Chondrocyte (in vitro differentiated cells): ENCODE data around the gene PTGFR. TPM values are rescaled to one million over a fixed set of nuclear protein-coding genes. Genes with fewer than 3 reads are reported as not detected.

Experiments
- DNase-seq: peaks from one replicate; pipeline ENCODE4 v3.0.0; 2021; ENCODE audit warnings: mixed read lengths, low spot score
- H3K27ac Mint-ChIP-seq: one replicate; pipeline ENCODE4 v1.8.0; 2021; ENCODE audit warnings: mild to moderate bottlenecking, moderate library complexity, mixed read lengths; ENCODE audit not compliant: unreplicated experiment
- H3K27me3 Mint-ChIP-seq: 2 replicates; pipeline ENCODE4 v1.8.0; 2021; ENCODE audit warnings: low read depth, mixed read lengths
- H3K36me3 Mint-ChIP-seq: 2 replicates; pipeline ENCODE4 v1.8.0; 2021; ENCODE audit warnings: low read depth, mixed read lengths
- H3K4me1 Mint-ChIP-seq: 2 replicates; pipeline ENCODE4 v1.8.0; 2021; ENCODE audit warnings: low read depth, mild to moderate bottlenecking, mixed read lengths
- H3K4me3 Mint-ChIP-seq: one replicate; pipeline ENCODE4 v1.8.0; 2021; ENCODE audit warnings: mild to moderate bottlenecking, moderate library complexity, mixed read lengths; ENCODE audit not compliant: unreplicated experiment
- H3K9me3 Mint-ChIP-seq: 2 replicates; pipeline ENCODE4 v1.8.0; 2021; ENCODE audit warnings: low read depth, mixed read lengths
- CTCF ChIP-seq: fragments of 200-600 bp; sonication (generic); IDR thresholded peaks from 2 replicates; pipeline ENCODE4 v1.5.0; 2021; ENCODE audit warnings: antibody characterized with exemption, mild to moderate bottlenecking, moderate library complexity
- total RNA-seq: library from RNA; stranded (reverse); gene quantifications from 3 replicates; pipeline ENCODE4 v1.2.1, GENCODE V29; 2021

Gene PTGFR
- total RNA-seq, 1 donor from 2014 or later: 0.17 TPM

GRCh38 chr1:78468521-78468920 lies 22.3 kb upstream of the PTGFR start:
- peaks cover 5% of the 10 kb centered on the region for H3K27me3 Mint-ChIP-seq
- TF ChIP-seq CTCF: no peak
- H3K9me3 Mint-ChIP-seq: peaks cover 3% of the 10 kb centered on the region
- H3K36me3 Mint-ChIP-seq: no peaks in the 10 kb centered on the region
- DNase-seq: no peak
- no peak overlapping the region for H3K27ac Mint-ChIP-seq
- no peaks in the 10 kb centered on the region for H3K4me1 Mint-ChIP-seq
- no peak overlapping the region for H3K4me3 Mint-ChIP-seq

- Mint-ChIP-seq H3K4me3 (no peak overlapping the region), H3K27me3 (peaks cover 3% of the 10 kb centered on the region), H3K4me1 (no peaks in the 10 kb centered on the region), H3K27ac (no peak overlapping the region), H3K9me3 (no peaks in the 10 kb centered on the region), H3K36me3 (no peaks in the 10 kb centered on the region)
- no peak for DNase-seq
- no peak for TF ChIP-seq CTCF
Measured at GRCh38 chr1:78469576-78469975, 21.2 kb upstream of the PTGFR start.

GRCh38 chr1:78471890-78472620 lies 18.7 kb upstream of the PTGFR start:
- Mint-ChIP-seq H3K27me3 (peaks cover 8% of the 10 kb centered on the region), H3K27ac (no peak overlapping the region), H3K4me1 (no peaks in the 10 kb centered on the region), H3K4me3 (no peak overlapping the region), H3K9me3 (no peaks in the 10 kb centered on the region), H3K36me3 (no peaks in the 10 kb centered on the region)
- TF ChIP-seq CTCF: no peak
- no peak for DNase-seq

- Mint-ChIP-seq H3K4me1 (no peaks in the 10 kb centered on the region), H3K27ac (no peak overlapping the region), H3K9me3 (no peaks in the 10 kb centered on the region), H3K4me3 (no peak overlapping the region), H3K36me3 (no peaks in the 10 kb centered on the region), H3K27me3 (peaks cover 8% of the 10 kb centered on the region)
- no peak for DNase-seq
- no peak for TF ChIP-seq CTCF
Measured at GRCh38 chr1:78472851-78473496, 17.8 kb upstream of the PTGFR start.

- Mint-ChIP-seq H3K27ac (no peak overlapping the region), H3K36me3 (no peaks in the 10 kb centered on the region), H3K4me3 (no peak overlapping the region), H3K9me3 (no peaks in the 10 kb centered on the region), H3K27me3 (peaks cover 13% of the 10 kb centered on the region), H3K4me1 (no peaks in the 10 kb centered on the region)
- DNase-seq: no peak
- TF ChIP-seq CTCF: no peak
Measured at GRCh38 chr1:78474092-78474491, 16.7 kb upstream of the PTGFR start.
